Urinary bladder (tissue), 4 donors: ENCODE results near the gene NCOA5. TPM values are rescaled to one million over a fixed set of nuclear protein-coding genes. Genes with fewer than 3 reads are reported as not detected.

ENCODE experiments used
- DNase-seq: peaks from one replicate; pipeline ENCODE4 v3.0.0-alpha.2; 2015; ENCODE audit errors: extremely low spot score
- H3K27ac ChIP-seq: one replicate; pipeline ENCODE4 v1.5.1; 2013; ENCODE audit warnings: low read depth, mild to moderate bottlenecking, moderate library complexity
- H3K36me3 ChIP-seq: one replicate; pipeline ENCODE4 v1.6.1; 2013; ENCODE audit warnings: mild to moderate bottlenecking, moderate library complexity; ENCODE audit not compliant: insufficient read depth
- H3K4me1 ChIP-seq: one replicate; pipeline ENCODE4 v1.6.1; 2013; ENCODE audit warnings: mild to moderate bottlenecking, moderate library complexity; ENCODE audit not compliant: insufficient read depth
- H3K4me3 ChIP-seq: one replicate; pipeline ENCODE4 v1.5.1; 2013; ENCODE audit warnings: low read depth, low read length
- WGBS: extraction: QIAGEN DNeasy Blood & Tissue Kit; methylation state at CpG from one replicate; pipeline ENCODE4 v1.1.7; 2013; 5-methylcytosine and 5-hydroxymethylcytosine counted together
- polyA plus RNA-seq: library from polyadenylated mRNA; stranded (reverse); fragments of 200-250 nt; gene quantifications from one replicate; pipeline ENCODE4 v1.2.3, GENCODE V29; 2013
- total RNA-seq: library from RNA; depleted of rRNA; stranded (reverse); fragments of >200 nt; gene quantifications from one replicate; pipeline ENCODE4 v1.2.3, GENCODE V29; 2014
- donor health status: healthy with polysubstance abuse.
- donor health status: healthy.

Gene NCOA5
- total RNA-seq (13.2 TPM), polyA plus RNA-seq (21.9 TPM)

GRCh38 chr20:46089417-46090388 is at the start of gene NCOA5:
Gene NCOA5, minus strand, starts transcription at chr20:46089962. Its CDS starts 10,538 bp downstream, at chr20:46079424.
- under 1% methylated on average over 100 of the region's 100 CpGs for WGBS
- no peaks in the 10 kb centered on the region for H3K36me3 ChIP-seq
- peaks cover 2% of the 10 kb centered on the region for H3K4me1 ChIP-seq
- peak; percentile 84 for DNase-seq
- H3K27ac ChIP-seq: peak within 1 kb of the TSS; percentile 100
- peak within 1 kb of the TSS; percentile 89 for H3K4me3 ChIP-seq

GRCh38 chr20:46139266-46139889 is 49.6 kb upstream of the NCOA5 start:
- Histone ChIP-seq H3K4me3 (no peak overlapping the region), H3K4me1 (no peaks in the 10 kb centered on the region), H3K27ac (no peak overlapping the region), H3K36me3 (no peaks in the 10 kb centered on the region)
- 24% methylated on average over 8 of the region's 8 CpGs for WGBS
- DNase-seq: peak; percentile 28

- no peak overlapping the region for H3K27ac ChIP-seq
- no peak for DNase-seq
- H3K4me3 ChIP-seq: no peak overlapping the region
- 79% methylated on average over 5 of the region's 5 CpGs for WGBS
- no peaks in the 10 kb centered on the region for H3K4me1 ChIP-seq
- H3K36me3 ChIP-seq: no peaks in the 10 kb centered on the region
Observed at GRCh38 chr20:46137816-46138215, 48.1 kb upstream of the NCOA5 start.

- H3K27ac ChIP-seq: no peak overlapping the region
- no peak overlapping the region for H3K4me3 ChIP-seq
- H3K36me3 ChIP-seq: no peaks in the 10 kb centered on the region
- no peak for DNase-seq
- 22% methylated on average over 12 of the region's 12 CpGs for WGBS
- no peaks in the 10 kb centered on the region for H3K4me1 ChIP-seq
Observed at GRCh38 chr20:46135856-46136633, 46.3 kb upstream of the NCOA5 start.

GRCh38 chr20:46134716-46135115 is 45.0 kb upstream of the NCOA5 start:
- H3K4me3 ChIP-seq: no peak overlapping the region
- no peak overlapping the region for H3K27ac ChIP-seq
- no peaks in the 10 kb centered on the region for H3K4me1 ChIP-seq
- WGBS: 76% methylated on average over 7 of the region's 7 CpGs
- no peaks in the 10 kb centered on the region for H3K36me3 ChIP-seq
- no peak for DNase-seq

- Histone ChIP-seq H3K36me3 (no peaks in the 10 kb centered on the region), H3K27ac (no peak overlapping the region), H3K4me3 (no peak overlapping the region), H3K4me1 (no peaks in the 10 kb centered on the region)
- 75% methylated on average over 11 of the region's 11 CpGs for WGBS
- no peak for DNase-seq
Observed at GRCh38 chr20:46133886-46134654, 44.3 kb upstream of the NCOA5 start.

GRCh38 chr20:46132705-46133120 is 43.0 kb upstream of the NCOA5 start:
- 15% methylated on average over 17 of the region's 17 CpGs for WGBS
- Histone ChIP-seq H3K4me1 (no peaks in the 10 kb centered on the region), H3K27ac (no peak overlapping the region), H3K36me3 (no peaks in the 10 kb centered on the region), H3K4me3 (no peak overlapping the region)
- no peak for DNase-seq

- 33% methylated on average over 6 of the region's 6 CpGs for WGBS
- no peak for DNase-seq
- Histone ChIP-seq H3K4me3 (no peak overlapping the region), H3K27ac (no peak overlapping the region), H3K4me1 (no peaks in the 10 kb centered on the region), H3K36me3 (no peaks in the 10 kb centered on the region)
Observed at GRCh38 chr20:46131396-46131795, 41.6 kb upstream of the NCOA5 start.

- Histone ChIP-seq H3K27ac (no peak overlapping the region), H3K4me1 (no peaks in the 10 kb centered on the region), H3K4me3 (no peak overlapping the region), H3K36me3 (no peaks in the 10 kb centered on the region)
- no peak for DNase-seq
- 63% methylated on average over 4 of the region's 4 CpGs for WGBS
Observed at GRCh38 chr20:46130534-46130933, 40.8 kb upstream of the NCOA5 start.

GRCh38 chr20:46129955-46130481 is 40.3 kb upstream of the NCOA5 start:
- Histone ChIP-seq H3K4me1 (no peaks in the 10 kb centered on the region), H3K27ac (no peak overlapping the region), H3K4me3 (no peak overlapping the region), H3K36me3 (no peaks in the 10 kb centered on the region)
- no peak for DNase-seq
- 26% methylated on average over 5 of the region's 5 CpGs for WGBS

GRCh38 chr20:46128310-46129151 is 38.8 kb upstream of the NCOA5 start:
- WGBS: 37% methylated on average over 16 of the region's 16 CpGs
- Histone ChIP-seq H3K4me1 (no peaks in the 10 kb centered on the region), H3K36me3 (no peaks in the 10 kb centered on the region), H3K27ac (no peak overlapping the region), H3K4me3 (no peak overlapping the region)
- no peak for DNase-seq

- Histone ChIP-seq H3K4me1 (no peaks in the 10 kb centered on the region), H3K36me3 (no peaks in the 10 kb centered on the region), H3K27ac (no peak overlapping the region), H3K4me3 (no peak overlapping the region)
- WGBS: 80% methylated on average over 11 of the region's 11 CpGs
- DNase-seq: no peak
Observed at GRCh38 chr20:46127396-46128010, 37.7 kb upstream of the NCOA5 start.
